Measurements from ENCODE around the gene OXGR1.

- TF ChIP-seq CTCF (IDR thresholded peaks at IDR 0.05; ENCODE audit: poor library complexity) (no peak), EZH2 (IDR thresholded peaks at IDR 0.05; ENCODE audit: borderline replicate concordance) (no peak)
These were observed 6.1 kb upstream of the OXGR1 start for GRCh38 chr13:97000295-97000925.
